GM15510 (cell line): Measurements from ENCODE around the gene RAB11FIP5.

Experiments
- POLR2A ChIP-seq: IDR thresholded peaks from 3 replicates; pipeline ENCODE4 v1.6.1; 2011; ENCODE audit warnings: borderline replicate concordance; ENCODE audit not compliant: insufficient read length; ENCODE audit errors: extremely low read depth

Gene RAB11FIP5

GRCh38 chr2:73112026-73112912 is 479 bp downstream of the RAB11FIP5 start:
- no peak for TF ChIP-seq POLR2A

- TF ChIP-seq POLR2A = no peak
Measured at GRCh38 chr2:73111073-73112025, 1.4 kb downstream of the RAB11FIP5 start.

GRCh38 chr2:73110168-73111072 is 2.3 kb downstream of the RAB11FIP5 start:
- no peak for TF ChIP-seq POLR2A

GRCh38 chr2:73109431-73110167 is 3.1 kb downstream of the RAB11FIP5 start:
- TF ChIP-seq POLR2A = no peak

- no peak for TF ChIP-seq POLR2A
Measured at GRCh38 chr2:73107211-73107926, 5.4 kb downstream of the RAB11FIP5 start.

GRCh38 chr2:73106791-73107190 is 6.0 kb downstream of the RAB11FIP5 start:
- no peak for TF ChIP-seq POLR2A

- TF ChIP-seq POLR2A = no peak
Measured at GRCh38 chr2:73105511-73105971, 7.2 kb downstream of the RAB11FIP5 start.

- TF ChIP-seq POLR2A = no peak
Measured at GRCh38 chr2:73104933-73105332, 7.8 kb downstream of the RAB11FIP5 start.

GRCh38 chr2:73103018-73103542 is 9.7 kb downstream of the RAB11FIP5 start:
- no peak for TF ChIP-seq POLR2A

- no peak for TF ChIP-seq POLR2A
Measured at GRCh38 chr2:73101626-73102256, 11.0 kb downstream of the RAB11FIP5 start.

- TF ChIP-seq POLR2A = no peak
Measured at GRCh38 chr2:73100956-73101355, 11.8 kb downstream of the RAB11FIP5 start.

GRCh38 chr2:73099486-73099885 is 13.3 kb downstream of the RAB11FIP5 start:
- no peak for TF ChIP-seq POLR2A
